ENCODE data around the gene CPED1.
"Not testable (repeated sequence)": the region's sequence is repeated elsewhere in the genome, so short reads cannot be mapped to it uniquely, and the experiment has no call there.

CPED1 gene

DNA sequence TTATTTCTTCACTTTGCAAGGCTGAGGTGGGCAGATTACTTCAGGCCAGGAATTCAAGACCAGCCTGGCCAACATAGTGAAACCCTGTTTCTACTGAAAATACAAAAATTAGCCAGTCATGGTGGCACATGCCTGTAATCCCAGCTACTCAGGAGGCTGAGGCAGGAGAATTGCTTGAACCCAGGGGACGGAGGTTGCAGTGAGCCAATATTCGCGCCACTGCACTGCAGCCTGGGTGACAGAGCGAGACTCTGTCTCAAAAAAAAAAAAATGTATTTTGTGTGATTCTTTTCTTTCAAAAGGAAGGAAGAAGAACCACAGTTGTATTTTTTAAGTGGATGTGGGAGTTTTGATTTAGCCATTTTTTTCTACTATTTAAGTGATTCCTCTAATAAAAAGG, 195.4 kb downstream of the CPED1 start:
- not testable (repeated sequence) for DNase-seq (ENCODE audit: low read depth)

DNA sequence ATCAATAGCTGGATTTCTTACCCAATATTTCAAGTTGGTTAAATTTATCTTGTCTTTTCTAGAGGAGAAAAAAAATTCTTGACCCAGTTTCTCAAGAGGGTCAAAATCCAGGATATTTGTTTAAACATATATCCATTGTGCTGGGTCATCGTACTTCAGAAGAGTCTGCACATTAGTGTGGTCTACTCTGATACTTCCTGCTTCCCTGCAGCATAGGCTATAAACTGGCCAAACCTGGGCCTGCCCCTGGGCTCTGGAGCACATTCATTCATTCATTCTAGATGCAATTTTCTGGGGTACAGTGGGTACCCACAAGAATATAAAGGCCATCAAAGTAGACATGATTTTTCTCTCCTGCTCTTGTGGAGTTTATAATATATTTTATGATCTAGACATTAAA, 198.2 kb downstream of the CPED1 start:
- DNase-seq (ENCODE audit: low read depth), result no peak

DNA sequence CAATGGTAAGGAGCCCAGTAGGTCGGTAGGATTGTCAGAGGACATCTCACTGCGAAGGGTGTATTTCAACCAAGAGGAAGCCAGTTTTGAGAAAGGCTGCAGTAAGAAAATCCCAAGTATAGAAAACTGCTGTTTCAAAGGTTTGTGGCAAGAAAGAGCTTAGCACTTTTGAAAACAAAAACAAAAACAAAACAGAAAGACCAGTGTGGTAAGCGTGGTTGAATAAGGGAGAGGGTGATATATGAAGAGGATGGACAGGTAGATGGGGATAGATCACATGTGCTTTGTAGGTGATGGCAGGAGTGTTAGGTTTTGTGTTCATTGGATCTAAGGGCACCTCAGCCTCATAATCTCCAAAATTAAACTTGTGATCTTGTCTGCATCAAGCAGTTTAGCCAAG, 198.7 kb downstream of the CPED1 start:
- no peak for DNase-seq (ENCODE audit: low read depth)

DNA sequence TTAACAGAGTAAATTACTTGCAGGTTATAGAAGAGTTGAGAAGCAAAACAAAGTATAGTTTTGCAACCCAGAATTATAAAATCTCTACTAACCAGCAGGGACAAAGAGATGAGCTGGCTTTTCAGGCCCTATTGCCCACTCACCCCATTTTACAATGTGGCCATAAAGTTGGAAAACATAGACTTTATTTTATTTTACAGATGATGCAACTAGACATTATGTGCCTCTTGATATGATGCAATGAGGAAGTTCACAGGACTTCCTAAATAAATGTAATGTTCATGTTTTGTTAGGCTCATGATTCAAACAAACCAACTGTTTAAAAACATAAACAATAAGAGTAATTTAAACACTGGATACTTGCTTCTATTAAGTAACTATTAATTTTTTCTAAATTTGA, 199.2 kb downstream of the CPED1 start:
- DNase-seq (ENCODE audit: low read depth), result no peak

DNA sequence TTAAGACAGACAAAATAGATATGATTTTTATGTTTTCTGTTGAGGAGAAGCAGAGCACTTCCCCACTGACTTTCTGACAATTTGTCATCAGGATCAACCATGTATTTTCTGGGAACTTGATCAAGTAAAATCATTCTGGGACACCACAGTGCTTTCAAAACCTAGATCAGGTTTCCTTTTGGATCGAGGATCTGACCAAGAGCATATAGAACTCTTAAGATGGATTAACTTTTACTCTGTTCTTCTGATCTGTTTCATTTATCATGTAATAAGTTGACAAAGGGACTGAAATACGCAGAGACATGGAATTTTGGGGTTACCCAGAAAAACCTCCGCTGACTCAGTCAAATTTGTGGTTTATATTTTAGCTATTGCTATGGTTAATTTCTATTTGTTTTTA, 204.3 kb downstream of the CPED1 start:
- DNase-seq (ENCODE audit: low read depth), result no peak

DNA sequence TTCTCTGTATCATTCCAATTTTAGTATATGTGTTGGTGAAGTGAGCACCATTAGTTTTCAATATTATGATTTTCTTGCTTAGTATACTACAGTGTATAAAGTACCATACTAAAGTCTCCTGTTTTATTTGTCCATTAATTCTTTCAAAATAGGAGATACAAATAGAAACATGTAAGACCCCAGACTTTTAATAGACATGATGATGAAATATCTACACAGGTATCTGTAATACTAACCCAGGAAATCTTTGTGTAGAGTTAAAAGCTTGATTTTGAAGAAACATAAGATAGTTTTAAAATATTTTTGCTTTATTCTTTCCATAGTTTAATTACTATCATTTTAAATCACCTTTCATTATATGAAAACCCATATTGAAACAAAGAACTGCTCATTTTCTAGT, 206.5 kb downstream of the CPED1 start:
- DNase-seq (ENCODE audit: low read depth), result no peak

DNA sequence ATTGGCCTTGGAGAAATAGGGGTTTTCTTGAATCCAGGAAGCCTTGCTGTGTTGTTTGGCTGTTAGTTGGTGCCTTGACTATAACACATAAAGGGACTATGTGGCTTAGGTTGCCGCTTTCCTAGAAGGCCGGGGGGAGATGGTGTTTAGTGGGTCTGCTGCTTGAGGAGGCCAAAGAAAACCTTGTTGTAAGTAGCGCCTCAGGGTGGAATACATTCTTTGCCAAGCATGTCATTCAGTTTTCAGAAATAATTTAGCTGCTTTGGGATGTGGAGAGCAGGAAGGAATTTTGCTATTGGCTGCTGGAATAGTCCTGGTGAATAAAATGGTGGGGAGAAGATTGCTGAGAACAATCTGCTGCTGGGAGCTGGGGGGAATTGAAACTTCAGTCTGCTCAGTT, 207.4 kb downstream of the CPED1 start:
- DNase-seq (ENCODE audit: low read depth), result no peak

DNA sequence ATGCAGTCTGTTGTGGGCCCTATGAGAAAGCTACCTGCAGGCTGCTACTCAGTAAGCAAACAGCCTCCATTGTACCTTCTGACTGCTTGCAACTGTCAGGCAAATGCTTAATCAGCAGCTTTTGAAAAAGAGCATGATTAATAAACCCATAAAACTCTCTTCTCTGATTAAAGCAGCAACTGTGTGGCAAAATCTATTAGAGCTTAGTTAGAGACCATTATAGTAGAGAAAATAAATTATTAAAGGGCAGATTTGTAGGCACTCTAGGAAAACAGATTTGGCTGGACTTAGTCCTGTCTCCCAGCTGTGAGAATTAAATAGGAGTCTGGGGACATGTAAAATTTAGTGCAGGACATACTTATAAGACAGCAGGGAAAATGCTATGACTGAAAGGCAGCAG, 207.8 kb downstream of the CPED1 start:
- DNase-seq (ENCODE audit: low read depth), result no peak

DNA sequence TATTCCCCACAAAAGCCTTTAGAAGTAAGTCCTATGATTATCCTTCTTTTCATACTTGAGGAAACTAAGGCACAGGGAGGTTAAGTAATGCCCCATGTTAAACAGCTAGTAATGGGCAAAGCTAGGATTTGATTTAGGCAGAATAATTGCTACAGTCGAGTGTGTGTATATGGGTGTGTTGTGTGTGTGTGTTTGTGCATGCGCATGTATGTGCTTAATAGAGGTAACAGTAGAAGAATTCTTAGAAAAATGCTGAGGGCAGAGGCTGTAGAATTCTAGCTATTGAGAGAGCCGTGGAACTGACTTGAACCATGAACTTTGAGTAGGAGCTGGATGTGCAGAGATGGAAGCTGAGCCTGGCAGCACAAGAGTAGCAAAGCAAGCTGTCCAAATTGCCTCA, 208.9 kb downstream of the CPED1 start:
- DNase-seq (ENCODE audit: low read depth), result no peak

DNA sequence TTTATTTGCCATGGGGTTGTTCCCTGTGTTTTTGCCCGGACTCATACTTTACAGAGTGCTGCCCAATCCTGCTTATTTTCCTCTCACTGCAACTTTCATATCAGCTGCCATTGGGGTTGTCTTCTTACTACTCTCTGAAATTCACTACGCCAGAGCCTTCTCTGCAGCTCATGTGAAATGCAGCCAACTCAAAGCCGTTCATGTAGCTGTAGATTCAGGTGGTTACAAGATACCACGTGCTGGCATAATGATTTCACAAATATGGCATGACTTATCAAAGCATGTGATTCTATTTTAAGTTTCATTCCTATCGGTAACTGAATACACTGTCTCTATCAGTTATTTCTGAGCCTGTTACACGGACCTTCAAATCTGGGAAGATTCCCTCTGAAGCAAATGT, 210.0 kb downstream of the CPED1 start:
- DNase-seq (ENCODE audit: low read depth), result no peak

DNA sequence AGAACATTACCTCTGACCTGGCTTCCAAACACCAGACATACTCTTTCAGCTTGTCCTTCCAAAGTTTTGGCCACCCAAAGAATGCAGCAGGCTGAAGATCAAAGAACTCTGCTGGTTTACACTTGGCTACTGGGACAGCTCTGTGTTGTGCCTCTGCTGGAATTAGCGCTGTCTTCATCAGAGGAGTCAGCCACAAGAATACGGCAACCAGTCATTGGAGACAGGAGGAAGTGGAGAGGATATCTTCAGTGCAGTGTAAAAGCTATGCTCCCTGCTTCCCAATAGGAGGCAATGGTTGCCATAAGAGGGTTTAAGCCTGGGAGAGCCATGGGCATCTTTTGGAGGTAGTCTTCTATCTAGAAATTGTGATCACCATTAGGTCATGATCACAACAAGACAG, 213.6 kb downstream of the CPED1 start:
- no peak for DNase-seq (ENCODE audit: low read depth)

DNA sequence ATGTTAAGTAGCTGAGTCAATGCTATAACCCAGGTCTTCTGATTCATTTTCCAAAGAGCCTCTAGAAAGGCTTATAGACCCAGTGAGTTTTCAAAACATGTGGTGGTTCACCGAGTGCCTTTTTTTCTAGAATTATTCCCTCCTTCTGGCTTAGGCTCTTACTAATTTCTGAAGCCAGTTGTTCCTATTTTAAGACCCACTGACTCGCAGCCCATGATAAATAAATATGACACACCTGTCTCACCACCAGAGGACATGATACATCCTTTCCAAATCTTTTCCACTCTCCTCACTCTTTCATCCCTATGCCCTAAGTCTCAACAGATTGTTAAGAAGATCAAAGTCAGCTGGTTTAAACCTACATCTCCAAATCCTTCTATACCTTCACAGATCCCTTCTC, 214.3 kb downstream of the CPED1 start:
- DNase-seq (ENCODE audit: low read depth), result no peak

DNA sequence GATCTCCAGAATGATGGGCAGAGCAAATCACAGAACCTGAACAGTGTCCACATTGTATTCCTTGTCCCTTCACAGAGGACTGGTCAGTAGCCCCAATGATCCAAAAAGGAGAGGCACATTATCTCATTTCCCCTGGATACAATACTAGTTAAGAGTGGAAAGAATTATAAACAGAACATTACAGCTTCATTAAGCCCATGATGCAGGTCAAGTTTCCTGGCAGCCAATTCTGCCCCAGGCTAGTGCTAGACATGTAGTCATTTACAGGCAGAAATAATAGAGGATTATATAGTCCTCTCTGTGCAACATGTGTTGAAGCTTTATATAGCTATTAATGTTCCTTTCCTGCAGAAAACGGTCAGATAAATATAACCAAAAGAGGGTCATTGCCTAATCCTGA, 216.0 kb downstream of the CPED1 start:
- no peak for DNase-seq (ENCODE audit: low read depth)

DNA sequence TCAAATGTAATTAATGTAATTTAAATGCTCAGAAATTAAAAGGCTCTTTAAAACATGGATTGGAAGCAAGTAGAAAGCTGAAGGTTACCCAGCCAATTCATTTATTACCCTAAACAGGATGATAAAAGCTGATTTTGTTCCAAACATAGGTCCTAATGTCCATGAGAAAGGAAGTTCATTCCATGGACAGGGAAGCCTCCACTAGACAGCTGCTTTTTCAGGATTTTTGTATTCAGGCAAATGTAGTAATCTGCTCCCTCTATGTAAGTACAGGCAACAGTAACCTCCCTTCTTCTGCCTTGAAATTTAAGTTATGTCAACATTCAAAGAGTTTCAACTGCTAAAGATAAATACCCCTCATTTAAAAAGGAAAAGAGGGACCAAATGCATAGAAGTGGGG, 217.3 kb downstream of the CPED1 start:
- DNase-seq (ENCODE audit: low read depth), result no peak

DNA sequence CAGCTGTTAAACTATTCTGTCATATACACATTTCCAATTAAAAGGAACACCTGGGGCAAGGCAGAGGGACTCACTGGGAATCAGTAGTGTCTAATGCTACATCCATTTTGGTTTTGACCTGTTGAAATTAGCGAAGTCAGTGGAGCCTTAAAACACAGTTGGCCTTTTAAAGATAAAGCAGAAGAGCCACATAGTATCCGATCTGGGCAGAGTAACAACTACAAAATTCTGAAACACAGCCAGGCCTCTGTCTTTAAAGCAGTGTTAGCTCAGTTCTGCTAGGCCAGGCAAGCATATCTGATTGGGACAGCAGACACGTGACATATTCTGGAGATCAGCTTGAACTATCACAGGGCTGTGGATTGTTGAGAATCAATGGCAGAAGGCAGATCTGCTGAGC, 222.7 kb downstream of the CPED1 start:
- DNase-seq (ENCODE audit: low read depth), result no peak

DNA sequence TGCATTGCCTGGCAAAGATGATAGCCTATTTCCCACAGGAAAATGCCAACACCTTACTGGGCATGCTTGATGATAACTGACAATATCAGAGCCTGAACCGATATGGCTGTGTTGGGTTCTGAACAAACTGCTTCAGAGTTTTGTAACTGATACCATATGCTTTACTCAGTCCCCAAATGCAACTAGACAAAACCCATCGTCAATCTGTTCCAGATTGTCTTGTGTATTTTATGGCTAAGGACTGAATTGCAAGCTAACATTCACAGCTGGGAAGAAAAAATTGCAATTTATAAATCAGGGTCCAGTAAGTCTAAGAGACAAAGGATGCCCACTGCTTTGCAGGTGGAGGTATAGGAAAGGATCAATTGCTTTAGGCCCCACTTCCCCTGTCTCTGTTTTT, 223.5 kb downstream of the CPED1 start:
- DNase-seq (ENCODE audit: low read depth), result no peak

DNA sequence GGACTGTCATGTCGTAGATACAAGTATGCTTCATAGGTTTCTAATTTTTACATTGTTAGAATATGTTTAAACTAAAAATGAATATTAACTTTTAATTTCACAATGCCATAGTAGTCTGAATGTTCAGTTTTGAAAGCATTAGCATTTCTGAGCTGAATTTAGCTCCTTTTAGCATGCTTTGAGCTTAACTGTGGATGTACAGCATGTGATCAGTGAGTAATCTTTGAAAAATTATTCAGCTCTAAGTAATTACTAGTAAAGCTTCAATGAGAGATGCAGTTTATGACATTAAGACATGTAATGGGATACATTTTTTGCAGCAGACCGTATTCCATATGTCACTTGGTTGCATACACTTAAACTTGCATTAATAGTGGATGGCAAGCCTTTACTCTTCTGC, 226.1 kb downstream of the CPED1 start:
- no peak for DNase-seq (ENCODE audit: low read depth)

DNA sequence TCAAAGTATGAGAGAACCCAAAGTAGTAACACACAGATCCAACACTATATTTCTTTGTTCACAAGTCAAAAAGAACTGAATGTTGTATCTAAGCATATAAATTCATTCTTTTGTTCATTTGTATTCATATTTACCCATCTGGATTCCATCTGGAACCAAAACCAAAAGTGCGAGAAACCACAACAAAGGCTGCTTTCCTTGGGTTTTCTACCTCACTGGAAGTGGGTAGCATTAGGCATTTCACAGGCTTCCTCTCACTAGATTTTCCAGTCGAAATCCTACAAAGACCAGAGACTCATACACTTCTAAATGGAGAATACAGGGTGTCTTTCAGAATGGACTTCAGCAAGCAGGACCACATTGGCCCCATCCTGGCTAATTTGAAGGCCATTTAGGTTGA, 230.5 kb downstream of the CPED1 start:
- no peak for DNase-seq (ENCODE audit: low read depth)

DNA sequence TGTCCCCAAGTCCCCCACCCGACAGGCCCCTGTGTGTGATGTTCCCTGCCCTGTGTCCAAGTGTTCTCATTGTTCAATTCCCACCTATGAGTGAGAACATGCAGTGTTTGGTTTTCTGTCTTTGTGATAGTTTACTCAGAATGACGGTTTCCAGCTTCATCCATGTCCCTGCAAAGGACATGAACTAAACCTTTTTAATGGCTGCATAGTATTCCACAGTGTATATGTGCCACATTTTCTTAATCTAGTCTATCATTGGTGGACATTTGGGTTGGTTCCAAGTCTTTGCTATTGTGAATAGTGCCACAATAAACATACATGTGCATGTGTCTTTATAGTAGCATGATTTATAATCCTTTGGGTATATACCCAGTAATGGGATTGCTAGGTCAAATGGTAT, 232.6 kb downstream of the CPED1 start:
- DNase-seq (ENCODE audit: low read depth), result not testable (repeated sequence)

DNA sequence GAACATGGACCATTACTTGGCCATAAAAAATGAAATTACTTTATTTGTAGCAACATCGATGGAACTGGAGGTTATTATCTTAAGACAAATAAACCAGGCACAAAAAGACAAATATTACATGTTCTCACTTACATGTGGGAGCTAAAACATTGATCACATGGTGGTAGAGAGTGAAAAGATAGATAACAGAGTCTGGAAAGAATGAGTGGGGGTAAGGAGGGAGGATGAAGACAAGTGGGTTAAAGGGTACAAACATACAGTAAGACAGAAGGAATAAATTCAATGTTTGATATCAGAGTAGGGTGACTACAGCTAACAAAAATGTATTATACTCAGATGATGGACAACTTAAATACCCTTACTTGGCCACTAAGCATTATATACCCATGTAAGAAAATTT, 240.3 kb downstream of the CPED1 start:
- no peak for DNase-seq (ENCODE audit: low read depth)

DNA sequence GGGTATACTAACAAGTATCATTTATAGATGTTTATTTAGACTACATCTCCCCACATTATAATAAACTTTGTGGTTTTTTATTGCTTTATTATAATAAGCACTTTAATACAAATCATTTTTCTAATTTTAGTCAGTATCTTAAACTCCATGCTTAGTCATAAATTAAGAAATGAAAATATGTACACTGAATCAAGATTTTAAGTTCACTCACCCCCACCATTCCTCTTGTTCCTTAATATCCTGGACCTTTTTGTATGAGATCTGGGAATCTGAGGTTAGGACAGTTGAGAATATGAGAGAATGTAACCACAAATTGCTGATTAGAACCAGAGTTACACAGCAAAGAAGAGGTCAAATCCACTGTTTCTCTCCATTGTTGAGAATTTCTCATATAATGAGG, 246.7 kb downstream of the CPED1 start:
- no peak for DNase-seq (ENCODE audit: low read depth)

DNA sequence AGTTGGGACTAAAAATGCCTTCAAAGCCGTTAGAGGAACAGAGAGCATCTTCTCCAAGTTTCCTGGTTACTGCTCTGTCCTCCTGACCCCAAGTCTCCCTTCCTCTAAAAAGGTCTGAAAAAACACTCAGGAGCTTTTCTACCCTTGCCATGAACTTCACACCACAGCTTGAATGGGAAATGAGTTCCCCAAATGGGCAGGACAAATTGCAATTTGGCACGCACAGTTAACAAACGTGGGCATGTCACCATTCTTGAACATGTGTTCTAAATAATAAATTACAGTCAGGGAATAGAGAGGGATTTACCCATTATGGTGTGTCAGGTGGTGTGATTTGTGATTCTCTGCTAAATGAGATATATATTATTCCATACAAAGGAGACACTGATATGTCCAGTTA, 249.1 kb downstream of the CPED1 start:
- no peak for DNase-seq (ENCODE audit: low read depth)

DNA sequence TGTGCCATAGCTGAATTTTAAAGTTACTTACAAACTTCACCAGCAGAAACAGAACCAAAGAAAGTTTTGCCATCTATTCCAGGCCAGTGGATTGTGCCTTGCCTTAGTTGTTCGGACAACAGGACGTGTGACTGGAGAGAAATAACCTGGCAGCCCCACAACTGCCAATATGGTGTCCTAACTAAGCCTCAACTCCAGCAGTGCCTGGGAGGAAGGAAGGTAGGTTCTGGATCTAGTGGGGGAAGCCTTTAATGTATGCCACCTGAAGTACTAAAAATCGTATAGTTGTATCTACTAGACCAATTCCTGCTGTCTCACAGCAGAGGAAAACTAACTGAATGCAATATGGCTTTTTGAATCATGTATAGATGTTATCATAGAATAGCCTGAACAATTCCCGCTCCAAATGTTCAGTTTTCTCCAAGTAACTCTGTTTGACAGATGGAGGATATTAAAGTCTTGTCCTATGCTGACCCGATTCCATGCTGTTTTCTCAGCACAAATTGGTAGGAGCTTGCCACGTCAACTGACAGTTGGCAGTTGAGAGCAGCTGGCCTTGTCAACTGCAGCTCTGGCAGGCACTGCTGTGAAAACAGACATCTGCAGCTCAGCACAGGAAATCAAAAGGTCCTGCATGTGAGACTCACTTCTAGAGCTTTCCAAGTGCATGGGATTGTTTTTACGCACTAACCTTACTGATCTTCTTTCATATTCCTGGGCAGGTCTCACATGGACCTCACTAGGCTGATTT, 255.8 kb downstream of the CPED1 start:
- DNase-seq (ENCODE audit: low read depth), result no peak

DNA sequence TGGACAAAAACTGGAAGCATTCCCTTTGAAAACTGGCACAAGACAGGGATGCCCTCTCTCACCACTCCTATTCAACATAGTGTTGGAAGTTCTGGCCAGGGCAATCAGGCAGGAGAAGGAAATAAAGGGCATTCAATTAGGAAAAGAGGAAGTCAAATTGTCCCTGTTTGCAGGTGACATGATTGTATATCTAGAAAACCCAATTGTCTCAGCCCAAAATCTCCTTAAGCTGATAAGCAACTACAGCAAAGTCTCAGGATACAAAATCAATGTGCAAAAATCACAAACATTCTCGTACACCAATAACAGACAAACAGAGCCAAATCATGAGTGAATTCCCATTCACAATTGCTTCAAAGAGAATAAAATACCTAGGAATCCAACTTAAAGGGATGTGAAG, 262.9 kb downstream of the CPED1 start:
- not testable (repeated sequence) for DNase-seq (ENCODE audit: low read depth)
